ENCODE measurements around the gene SLC10A7.

Gene SLC10A7

DNA sequence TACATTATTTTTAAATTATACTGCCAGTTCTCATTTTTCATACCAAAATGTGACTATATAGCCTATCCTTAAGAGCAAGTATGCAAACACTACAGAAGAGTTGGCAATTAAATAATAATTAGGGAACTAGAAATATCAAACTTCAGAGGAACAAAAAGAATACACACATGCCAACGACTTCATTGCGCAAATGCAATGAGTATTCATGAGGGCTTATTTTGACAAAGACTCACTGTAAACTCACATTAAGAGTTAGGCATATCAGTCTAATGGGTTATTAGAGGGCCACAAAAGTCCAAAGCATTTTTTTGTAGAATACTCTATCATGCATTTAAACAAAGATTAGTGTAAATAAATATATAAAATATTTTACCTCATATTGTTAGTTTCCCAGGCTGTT, 31.6 kb downstream of the SLC10A7 start:
- no peak for DNase-seq

DNA sequence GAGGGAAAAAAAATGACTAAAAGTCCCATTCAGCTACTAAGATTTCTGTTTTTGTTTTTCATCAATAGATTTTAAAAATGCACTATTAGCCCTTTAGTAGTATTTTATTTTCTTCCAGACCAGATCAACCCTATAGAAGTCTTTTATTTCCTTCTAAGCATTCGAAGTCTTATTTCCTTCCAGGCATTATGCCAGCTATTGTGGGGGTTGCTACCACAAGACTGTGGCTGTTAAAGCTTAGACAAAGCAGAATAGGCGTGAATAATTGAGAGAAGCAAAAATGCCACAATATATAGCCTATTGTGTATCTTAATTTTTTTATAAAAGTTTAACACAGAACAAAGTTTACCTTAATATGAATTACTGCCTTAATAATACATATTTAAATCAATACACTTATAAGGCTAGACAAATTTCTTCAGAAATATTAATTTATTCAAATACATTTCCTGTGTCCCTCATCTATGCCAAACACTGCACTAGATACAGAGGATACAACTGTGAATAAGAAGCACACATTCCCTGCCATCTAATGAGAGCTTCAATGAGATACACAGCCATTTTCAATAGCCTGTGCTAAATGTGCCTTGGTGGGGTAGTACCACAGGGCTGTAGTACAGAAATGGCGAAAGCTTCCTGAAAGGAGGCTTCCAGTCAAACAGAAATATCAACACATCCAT, 33.1 kb downstream of the SLC10A7 start:
- DNase-seq = no peak

DNA sequence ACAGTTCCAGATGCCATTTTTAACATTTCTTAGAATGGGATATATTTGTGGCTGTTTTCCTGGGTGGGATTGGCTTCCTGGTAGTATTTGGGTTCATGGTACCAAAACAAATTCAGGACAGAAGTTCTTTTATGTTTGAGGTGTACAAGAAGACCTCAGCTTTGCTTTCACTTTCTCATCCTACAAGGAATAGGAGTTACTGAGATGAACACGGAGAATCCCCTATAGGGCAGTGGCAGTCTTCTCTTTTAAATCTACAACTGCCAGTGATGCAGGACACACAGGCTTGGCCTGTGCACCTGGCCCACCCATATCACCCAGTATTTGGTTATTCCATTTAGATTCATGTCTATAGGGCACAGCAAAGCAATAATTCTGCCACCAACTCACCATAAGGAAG, 35.2 kb downstream of the SLC10A7 start:
- DNase-seq = no peak

DNA sequence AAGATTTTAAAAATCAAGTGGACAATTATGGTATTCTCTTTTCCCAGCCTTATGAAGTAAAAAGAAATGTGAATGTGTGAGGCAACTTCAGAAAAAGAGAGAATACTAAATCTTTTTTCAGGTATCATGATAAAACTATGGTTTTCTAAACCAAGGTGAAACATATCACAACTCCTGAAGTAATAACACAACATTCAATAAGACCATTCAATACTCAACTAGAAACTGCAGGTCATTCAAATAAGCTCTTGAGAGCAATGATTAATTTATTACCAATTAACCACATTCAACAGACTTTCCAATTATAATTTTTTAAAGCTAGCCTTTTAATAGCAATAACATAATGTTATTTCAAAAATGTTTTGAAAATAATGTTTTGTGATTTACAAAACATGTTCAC, 35.8 kb downstream of the SLC10A7 start:
- DNase-seq = no peak

DNA sequence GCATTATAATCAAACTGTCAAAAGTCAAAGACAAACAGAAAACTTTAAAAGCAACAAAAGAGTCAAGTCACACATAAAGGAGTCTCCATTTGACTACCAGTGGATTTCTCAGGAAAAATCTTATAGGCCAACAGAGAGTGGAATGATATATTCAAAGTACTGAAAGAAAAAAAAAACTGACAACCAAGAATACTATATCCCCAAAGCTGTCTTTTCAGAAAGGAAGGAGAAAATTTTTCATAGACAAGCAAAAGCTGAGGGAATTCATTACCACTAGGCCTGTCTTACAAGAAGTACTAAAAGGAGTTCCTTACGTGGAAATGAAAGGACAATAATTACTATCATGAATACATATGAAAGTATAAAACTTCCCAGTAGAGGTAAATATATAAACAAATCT, 39.0 kb downstream of the SLC10A7 start:
- DNase-seq = no peak

DNA sequence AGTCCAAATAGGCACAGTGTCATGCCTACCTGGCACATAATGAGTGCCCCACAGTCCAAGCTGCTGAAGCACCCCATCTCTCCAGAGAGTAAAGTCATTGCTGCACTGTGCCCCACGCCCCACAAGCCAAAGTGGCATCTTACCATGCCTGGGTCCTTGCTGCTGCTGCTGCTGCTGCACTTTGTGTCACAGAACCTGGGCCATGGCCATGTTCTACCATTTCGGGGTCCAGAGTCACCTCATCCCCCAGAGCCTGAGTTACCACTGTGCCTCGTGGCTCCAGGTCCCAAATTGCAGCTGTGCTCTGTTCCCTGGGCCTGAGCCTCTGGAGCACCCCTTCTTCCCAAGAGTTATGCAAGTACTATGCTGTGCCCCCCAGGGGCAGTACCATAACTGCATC, 40.5 kb downstream of the SLC10A7 start:
- DNase-seq = no peak

DNA sequence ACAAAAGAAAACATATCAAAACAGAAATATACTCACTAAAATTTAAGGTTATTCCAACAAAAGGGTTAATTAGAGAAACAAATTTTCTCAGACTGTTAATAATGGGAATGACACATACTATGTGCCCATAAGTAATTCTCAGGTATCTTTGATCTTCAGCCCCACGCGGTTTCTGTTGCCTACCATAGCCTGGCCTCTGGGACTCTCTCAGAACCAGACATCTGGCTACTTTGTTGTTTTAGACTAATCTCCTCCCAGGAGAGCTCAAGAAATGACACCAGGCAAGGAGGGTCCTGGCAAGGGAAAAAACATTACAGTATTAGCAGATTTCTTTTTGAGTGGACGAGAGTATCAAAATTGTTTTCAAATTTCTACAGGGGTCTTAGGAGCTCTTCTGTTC, 43.7 kb downstream of the SLC10A7 start:
- DNase-seq = no peak

DNA sequence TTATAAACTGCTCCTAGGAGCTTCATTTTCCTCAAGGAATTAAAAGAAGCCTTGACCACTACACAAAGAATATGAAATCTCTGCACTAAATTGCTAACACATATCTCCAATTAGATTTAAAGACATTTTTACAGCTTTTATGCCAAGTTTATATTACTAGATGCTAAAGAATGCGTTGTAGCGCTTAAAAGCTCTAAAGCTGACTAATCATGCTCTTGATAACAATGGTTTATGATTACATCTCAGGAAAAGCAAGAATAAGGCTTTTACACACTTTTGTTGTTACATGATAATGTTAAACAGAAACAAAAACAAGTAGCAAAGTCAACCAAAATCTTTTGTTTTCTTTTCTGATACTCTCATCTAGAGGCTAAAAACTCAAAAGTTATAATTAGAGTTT, 44.7 kb downstream of the SLC10A7 start:
- no peak for DNase-seq

DNA sequence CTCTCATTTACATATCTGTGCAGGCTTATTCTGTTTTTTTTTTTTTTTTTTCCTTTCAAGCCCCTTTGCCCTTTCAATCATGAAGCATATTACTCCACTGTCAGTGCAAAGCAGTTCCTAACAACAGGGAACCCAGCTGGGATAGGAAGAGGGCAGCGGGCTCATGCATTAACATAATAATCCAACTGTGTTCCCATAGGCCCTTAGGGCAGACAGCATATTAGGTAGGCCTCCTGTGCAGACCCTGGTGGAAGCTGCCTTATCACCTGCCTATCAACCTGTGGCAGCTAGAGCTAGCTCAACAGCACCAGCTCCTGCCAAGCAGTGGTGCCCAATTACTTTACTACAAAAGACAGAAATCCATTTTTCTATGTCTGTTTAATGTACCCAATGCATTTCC, 49.3 kb downstream of the SLC10A7 start:
- DNase-seq = no peak

DNA sequence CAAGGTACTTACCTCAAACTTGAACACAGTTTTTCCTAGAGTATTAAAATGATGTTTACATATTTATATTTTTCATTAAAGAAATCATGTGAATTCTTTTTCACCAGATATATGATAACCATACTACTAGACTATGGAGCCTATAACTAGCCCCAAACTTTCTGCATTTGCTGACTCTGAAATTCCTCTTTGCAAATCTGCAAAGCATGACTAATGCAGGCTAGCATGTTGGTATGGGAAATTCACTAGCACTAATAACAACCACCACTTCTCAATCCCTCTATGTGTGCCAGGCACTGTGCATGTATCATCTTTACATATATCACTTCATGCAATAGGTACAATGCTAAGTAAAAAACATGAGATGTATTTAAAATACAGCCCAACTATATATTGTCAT, 51.1 kb downstream of the SLC10A7 start:
- DNase-seq = no peak

DNA sequence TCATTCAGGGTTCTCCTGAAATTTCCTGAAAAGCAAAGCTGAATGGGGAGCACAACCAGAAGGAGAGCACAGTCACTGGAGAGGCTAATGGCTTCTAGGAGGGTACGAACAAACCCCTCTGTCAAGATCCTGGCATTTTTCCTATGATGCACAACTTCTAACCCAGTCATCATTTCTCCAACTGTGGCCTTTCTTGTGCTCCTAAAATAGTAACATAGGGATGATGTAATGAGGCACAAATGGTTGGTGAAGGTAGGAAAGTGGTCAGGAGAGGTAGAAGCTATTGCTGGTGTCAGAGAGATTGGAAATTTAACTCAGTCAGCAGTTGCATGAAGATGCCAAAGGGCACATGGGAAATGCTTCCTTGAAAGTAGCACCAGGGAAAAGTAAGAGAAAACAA, 52.7 kb downstream of the SLC10A7 start:
- no peak for DNase-seq

DNA sequence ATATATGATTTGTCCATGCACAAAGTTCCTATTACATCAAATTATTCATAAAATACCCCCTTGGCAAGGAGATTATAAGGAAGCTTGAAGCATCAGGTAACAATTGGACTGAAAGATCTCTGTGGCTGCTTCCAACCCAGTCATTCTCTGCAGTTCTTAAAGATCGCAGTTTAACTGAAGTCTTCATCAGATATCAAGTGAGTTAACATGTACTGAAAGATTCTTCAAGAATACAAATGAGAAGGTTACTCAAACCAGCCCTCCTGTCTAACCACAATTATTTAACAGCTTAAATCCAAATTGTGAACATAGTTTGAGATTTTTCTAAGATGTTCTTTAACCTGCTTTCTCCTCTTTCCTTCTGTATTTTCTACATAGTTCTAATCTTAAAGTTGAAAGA, 56.1 kb downstream of the SLC10A7 start:
- DNase-seq = no peak

DNA sequence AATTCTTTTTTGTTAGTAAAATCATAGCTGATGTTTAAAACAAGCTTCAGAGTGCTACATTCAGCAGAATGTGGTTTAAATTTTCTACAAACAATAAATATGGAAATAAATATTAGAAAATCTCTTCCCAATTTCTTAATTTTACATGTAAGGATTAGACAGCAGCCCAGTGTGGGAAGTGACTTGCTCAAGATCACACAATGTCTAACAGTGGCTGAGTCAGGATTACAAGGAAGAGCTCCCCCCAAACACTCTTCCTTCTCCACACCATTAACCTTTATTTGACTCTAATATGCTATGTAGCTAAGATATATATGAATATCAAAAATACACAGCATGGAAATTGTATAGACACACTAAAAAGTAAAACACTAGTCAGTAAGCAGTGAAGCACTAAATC, 59.5 kb downstream of the SLC10A7 start:
- DNase-seq = no peak

DNA sequence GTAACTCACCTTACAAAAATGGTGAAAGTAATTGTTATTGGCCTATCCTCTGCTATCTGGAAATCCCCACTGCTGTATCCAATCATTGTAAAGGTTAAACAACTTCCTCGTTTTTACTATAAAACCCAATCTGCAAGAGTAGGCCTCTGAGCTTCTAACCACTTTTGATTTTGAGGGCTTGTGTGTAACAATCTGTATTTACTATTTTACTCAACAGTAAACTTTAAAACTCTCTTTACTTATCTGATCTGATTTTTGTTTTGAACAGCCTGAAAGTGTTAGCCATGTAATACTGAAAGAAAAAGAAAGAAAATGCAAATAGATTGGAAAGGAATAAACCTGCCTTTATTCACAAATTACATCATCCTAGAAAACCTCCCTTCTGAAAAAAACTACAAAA, 63.1 kb downstream of the SLC10A7 start:
- DNase-seq = no peak

DNA sequence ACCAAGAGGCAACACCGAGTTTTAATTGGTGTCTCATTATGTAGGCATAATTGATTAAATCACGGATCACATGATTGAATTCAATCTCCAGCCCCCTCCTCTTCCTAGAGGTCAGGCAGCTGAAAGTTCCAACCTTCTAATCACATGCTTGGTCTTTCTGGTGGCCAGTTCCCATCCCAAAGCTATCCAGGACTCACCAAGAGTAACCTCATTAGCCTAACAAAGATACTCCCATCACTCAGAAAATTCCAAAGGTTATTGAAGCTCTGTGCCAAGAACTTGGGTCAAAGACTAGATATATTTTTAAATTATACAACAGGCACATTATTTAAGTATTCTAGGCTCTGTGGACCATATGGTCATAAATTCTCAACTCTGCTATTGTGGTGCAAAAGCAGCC, 65.1 kb downstream of the SLC10A7 start:
- DNase-seq = no peak

DNA sequence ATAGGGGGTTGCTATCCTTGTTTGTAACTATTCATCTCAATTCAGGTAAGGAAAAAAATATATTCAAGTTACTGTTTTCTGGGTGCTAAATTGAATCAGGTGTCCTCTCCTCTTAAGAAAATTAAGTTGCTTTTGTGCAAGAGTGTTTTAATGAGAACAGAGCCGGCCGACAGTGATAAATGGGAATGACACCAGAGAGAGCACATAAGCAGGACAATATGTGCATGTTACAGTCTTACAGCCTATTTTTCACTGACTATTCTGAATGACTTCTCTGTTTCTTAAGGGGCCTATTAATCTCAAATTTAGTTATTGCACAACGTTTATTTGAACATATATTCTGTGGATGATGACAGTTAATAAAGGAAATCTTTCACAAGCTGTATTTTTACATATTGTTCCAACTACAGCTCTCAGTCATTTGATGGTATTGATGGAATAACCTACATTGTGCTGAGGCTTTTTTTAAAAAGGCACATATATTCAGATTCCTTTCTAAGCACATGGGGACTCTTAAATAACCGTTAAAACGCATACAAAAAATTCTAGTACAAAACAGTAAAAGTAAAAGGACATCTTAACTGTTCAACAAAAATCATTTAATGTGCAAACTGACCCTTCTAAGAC, 68.4 kb downstream of the SLC10A7 start:
- no peak for DNase-seq

DNA sequence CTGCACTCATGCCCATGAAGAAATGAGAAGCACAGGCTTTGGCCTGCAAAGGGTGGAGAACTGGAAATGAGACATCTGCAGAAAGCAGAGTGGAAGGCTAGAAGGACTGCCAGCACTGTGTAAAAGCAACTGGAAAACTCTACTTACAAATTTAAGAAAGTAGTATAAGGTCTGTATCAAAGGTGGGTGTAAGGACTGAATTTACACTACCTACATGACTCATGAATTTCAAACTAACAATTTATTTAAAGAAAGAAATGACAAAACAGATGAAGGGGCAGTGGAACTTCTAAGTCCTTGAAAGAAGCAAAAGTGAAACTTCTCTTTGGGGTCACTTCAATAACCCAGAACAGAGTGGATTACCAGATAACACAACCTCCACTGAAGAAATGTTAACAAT, 71.2 kb downstream of the SLC10A7 start:
- no peak for DNase-seq

DNA sequence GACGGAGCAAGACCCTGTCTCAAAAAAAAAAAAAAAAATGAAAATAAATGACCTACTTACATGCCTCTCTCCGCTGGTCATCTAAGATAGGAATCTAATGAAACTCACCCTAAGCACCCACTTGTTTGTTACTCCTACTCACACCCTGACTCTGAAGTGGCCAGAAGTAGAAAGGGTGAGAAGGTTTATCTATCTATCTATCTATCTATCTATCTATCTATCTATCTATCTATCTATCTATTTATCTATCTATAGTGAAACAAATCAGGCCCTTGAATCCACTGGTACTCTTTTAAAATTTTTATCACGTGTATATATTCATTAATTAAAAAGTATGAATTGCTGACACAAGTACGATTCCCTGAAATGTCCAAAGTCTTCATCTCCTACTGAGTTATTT, 75.2 kb downstream of the SLC10A7 start:
- DNase-seq = no peak

DNA sequence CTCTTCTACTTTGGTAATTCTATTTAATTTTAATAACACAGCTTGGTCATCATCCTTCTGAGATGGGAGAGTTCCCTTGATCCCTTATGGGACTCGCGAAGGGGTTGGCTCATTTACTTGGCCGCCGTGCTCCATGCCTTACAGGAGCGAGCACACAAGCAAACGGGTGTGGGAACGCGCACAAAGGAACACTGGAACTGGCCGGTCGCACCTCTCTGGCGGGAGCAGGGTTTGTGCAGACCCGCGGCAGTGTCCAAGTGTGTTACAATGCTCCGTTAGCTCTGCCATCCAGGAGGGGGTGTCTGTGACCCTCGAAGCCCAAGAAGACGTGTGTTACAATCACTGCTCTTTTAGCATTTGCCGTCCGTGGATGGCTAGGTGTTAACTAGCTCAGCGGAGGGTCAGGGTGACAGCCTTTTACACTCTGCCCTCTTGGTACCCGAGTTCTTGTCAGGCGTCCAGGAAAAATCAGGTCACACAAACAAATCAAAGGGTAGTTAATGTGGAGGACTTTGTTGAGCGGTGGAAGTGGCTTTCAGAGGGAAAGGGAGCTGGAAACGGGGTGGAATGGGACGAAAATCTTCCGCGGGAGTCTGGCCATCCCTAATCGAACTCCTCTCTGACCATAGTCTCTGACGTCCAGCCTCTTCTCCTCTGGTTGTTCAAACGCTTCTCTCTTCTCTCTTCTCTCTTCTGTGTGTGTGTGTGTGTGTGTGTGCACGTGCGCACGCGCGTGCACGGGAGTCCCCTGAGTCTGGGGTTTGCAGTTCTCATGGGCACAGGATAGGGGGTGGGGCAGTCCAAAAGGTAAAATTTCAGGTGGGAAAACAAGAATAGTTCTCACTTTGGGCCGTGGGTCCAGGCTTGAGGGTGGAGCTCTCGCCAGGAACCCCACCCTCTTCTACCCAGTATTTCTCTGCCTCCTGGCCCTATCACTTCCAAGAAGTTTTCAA, 76.3 kb downstream of the SLC10A7 start:
- DNase-seq = no peak

DNA sequence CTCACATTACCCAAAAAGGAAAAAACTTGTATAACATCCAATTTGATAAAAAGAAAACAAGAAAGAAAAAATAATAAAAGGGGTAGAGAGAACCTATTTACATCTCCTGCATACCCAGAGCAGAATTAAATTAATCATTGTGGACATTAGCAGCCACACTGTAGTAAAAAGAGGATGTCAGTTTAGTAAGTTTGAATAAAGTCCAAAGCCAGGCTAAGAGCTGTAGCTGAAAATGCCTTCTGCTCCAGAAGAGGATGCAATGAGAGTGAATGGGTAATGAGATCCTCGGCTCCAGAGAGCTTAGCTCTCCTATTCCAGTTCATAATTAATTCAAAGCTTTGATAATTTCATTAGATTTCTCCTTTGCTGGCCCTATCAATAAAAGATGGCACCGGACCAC, 78.2 kb downstream of the SLC10A7 start:
- no peak for DNase-seq

DNA sequence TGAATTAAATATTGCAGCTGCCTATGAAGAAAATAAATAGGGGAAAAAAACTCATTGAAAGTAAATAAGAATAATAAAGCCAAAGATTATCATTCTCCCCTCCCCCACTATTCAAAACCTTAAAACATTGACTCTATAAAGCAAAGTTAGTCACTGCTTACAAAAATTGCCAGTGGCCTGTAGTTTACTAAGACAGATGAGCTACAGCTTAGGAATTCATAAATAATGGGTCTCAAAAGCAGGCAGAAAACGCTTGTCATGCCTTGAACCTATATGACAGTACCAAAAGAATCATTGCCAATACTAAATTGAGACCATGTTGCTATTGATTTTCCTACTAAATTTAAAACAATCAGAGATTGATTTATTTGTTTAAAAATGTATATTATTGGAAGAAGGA, 78.9 kb downstream of the SLC10A7 start:
- DNase-seq = no peak

DNA sequence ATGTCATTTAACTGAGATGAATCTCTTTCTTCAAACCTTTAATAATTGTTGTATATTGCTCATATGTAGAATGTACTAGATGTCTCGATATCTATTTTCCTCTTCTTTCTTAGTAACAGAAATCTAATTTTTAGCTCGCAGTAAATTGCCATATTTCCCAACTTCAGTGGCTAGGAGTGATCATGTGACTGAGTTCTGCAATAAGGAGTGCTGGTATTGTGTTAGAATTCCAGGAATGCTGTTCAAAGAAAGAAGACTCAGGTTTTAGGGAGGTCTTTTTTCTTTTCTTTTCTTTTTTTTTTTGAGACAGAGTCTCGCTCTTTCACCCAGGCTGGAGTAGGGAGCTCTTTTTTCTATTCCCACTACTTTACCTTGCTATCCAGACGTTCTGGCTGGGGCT, 81.7 kb downstream of the SLC10A7 start:
- DNase-seq = no peak

DNA sequence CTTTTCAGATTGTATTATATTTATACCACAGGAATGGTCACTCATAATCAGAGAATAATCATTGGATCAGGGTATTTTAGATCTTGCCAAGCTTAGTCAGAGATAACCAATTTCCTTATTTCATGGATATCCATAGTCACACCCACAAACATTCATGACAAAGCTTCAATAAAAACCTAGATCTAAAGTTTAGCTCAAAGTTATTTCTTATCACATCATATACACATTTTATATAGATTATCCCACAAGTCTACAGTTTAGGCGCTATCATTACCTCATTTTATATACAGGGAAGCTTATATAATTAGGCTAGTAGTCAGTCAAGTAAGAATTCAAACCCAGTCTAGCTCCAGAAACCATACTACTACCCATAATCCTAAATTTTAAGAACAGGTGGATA, 82.3 kb downstream of the SLC10A7 start:
- DNase-seq = no peak

DNA sequence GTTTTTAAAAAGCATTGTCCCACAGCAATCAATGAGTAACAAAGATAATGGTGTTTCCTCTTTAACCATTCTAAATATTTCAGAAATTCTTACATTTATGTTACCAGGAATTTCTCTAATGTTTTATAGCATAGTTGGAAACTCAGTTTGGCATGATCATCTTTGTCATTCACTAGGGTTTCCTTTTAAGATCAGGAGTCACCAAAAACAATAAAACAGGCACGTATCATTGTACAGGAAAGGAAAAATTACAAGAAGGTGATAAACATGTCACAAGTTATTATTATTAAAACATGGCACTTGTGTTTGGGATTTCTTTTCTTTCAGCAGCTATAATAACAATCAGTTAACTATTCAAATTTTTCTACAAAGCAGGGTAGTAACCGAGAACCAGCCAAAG, 84.0 kb downstream of the SLC10A7 start:
- no peak for DNase-seq
